Lung (tissue), 12 donors: ENCODE data around the gene YAE1. TPM values are rescaled to one million over a fixed set of nuclear protein-coding genes. Genes with fewer than 3 reads are reported as not detected.

Experiments
- ATAC-seq: fragments of 200-7000 bp; cut with Tn5 transposase; one replicate; pipeline ENCODE4 v1.9.1; 2020; ENCODE audit warnings: moderate number of reproducible peaks; ENCODE audit not compliant: insufficient read depth, low FRiP score
- DNase-seq, 3 donors: peaks; one replicate each; pipeline ENCODE4 v3.0.0-alpha.2; 2013 to 2017
- H3K27ac ChIP-seq, 2 donors: one replicate each; pipeline ENCODE4 v1.5.1; 2013; ENCODE audit warnings: mild to moderate bottlenecking in 2 of 2, moderate library complexity in 2 of 2, control low read depth in 1 of 2, inconsistent platforms in 1 of 2, low read depth in 1 of 2, low read length in 1 of 2
- H3K27me3 ChIP-seq, 3 donors: one replicate each; pipeline ENCODE4 v1.5.1; 2013; ENCODE audit warnings: low read length in 2 of 3; ENCODE audit not compliant: control insufficient read depth in 3 of 3, insufficient read depth in 3 of 3
- H3K36me3 ChIP-seq, 4 donors: one replicate each; pipeline ENCODE4 v1.5.1; 2013; ENCODE audit warnings: low read length in 4 of 4, mild to moderate bottlenecking in 1 of 4, moderate library complexity in 1 of 4; ENCODE audit not compliant: control insufficient read depth in 4 of 4, insufficient read depth in 4 of 4
- H3K4me1 ChIP-seq, 5 donors: one replicate each; pipeline ENCODE4 v1.5.1; 2013; ENCODE audit warnings: low read length in 5 of 5, mild to moderate bottlenecking in 2 of 5, moderate library complexity in 1 of 5; ENCODE audit not compliant: control insufficient read depth in 5 of 5, insufficient read depth in 5 of 5
- H3K4me3 ChIP-seq: one replicate; pipeline ENCODE4 v1.5.1; 2013; ENCODE audit warnings: mild to moderate bottlenecking, control low read depth, moderate library complexity
- H3K9ac ChIP-seq, 2 donors: one replicate each; pipeline ENCODE4 v1.5.1; 2013; ENCODE audit warnings: low read length in 2 of 2, control low read depth in 1 of 2; ENCODE audit not compliant: insufficient read depth in 1 of 2
- H3K9me3 ChIP-seq, 4 donors: one replicate each; pipeline ENCODE4 v1.5.1; 2013; ENCODE audit warnings: low read length in 3 of 4, mild to moderate bottlenecking in 1 of 4, moderate library complexity in 1 of 4; ENCODE audit not compliant: control insufficient read depth in 4 of 4, insufficient read depth in 3 of 4
- CTCF ChIP-seq: IDR thresholded peaks from 2 replicates; pipeline ENCODE4 v1.5.1; 2012; ENCODE audit warnings: mild to moderate bottlenecking; ENCODE audit errors: control extremely low read depth, extremely low read depth
- whole genome bisulfite sequencing, 2 donors: extraction: QIAGEN DNeasy Blood & Tissue Kit; methylation state at CpG; one replicate each; pipeline ENCODE4 v1.1.7; 2013; 5-methylcytosine and 5-hydroxymethylcytosine counted together
- polyA plus RNA-seq, 2 donors: library from polyadenylated mRNA; stranded (reverse); fragments of 200-250 nt; gene quantifications; one replicate each; pipeline ENCODE4 v1.2.1, GENCODE V29; 2013
- total RNA-seq, 2 donors: library from RNA; depleted of rRNA in 1 of 2; stranded (reverse); fragments of >200 nt in 1 of 2; gene quantifications; one replicate each; pipeline ENCODE4 v1.2.1, GENCODE V29; 2014 to 2021
- donor health status: control.
- donor health status: control.
- donor health status: Bipolar disorder and iron deficiency.
- donor health status: healthy.
- donor health status: DM: yes; HTN: yes; CAD: no.

YAE1 gene
- total and polyA plus RNA-seq, 4 donors: 15.4 to 35.0 (median 23.6) TPM

GRCh38 chr7:39621784-39622411 lies 55.7 kb downstream of the YAE1 start:
- Histone ChIP-seq H3K4me1 (peaks cover 0 to 36% (median 9%) of the 10 kb centered on the region in 5 donors), H3K36me3 (no peaks in the 10 kb centered on the region), H3K27me3 (no peaks in the 10 kb centered on the region), H3K9me3 (no peaks in the 10 kb centered on the region), H3K9ac (no peak overlapping the region), H3K27ac (no peak overlapping the region), H3K4me3 (no peak overlapping the region)
- WGBS, 2 donors: 27 to 80% methylated on average over 1 of the region's 1 CpG
- TF ChIP-seq CTCF: no peak
- no peak for ATAC-seq
- no peak for DNase-seq

Other genes with a start within 250 kb of the YAE1 start
- gene RALA, start 57.2 kb downstream of the YAE1 start, total RNA-seq: 10 to 100 TPM; 31.2 to 41.0 TPM
- gene RALA, start 57.2 kb downstream of the YAE1 start, polyA plus RNA-seq: 10 to 100 TPM; 29.5 to 29.9 TPM